Measurements from ENCODE around the gene TOGARAM2. TPM values are rescaled to one million over a fixed set of nuclear protein-coding genes. Genes with fewer than 3 reads are reported as not detected.
"Not testable (repeated sequence)": the region's sequence is repeated elsewhere in the genome, so short reads cannot be mapped to it uniquely, and the experiment has no call there.

Gene TOGARAM2
- polyA plus RNA-seq, 6 donors from 2014 or later = 0.14 TPM; not detected in 5

DNA sequence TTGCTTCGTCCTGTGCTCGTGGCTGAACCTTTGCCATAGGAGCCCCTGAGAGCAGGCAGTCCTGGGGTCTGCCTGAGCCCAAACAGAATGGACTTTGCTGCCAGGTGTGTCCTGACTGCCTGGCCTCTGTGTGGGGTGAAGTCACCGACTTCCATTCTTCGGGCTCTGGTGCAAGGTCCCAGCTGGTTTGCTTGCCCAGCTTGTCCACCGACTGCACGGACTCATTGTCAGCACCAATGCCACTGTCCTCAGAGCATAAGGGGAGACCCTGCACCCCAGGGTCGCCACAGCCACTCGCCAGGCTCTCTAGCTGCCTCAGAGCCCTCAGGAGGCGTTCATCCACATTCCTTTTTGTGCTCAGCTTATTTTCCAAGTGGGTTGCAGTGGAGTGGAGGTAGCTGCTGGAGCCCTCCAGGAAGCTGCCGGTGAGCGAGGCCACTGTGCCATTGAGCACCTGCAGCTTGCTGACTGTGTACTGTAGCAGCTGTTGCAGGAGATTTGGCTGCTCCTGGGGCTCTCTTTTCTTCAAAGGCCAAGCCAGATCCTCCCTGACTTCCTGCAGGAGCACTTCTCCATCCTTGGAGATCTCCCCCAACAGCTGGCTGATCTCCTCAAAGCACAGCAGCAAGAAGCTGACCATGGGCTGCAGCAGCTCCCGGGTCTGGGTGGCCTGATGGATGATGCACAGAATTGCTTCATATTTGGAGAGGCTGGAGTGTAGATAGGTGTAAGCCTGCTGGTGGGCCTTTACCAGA is 92.0 kb downstream of the TOGARAM2 start:
- ATAC-seq (ENCODE audit: low read depth in 2 of 2) = no peak
- Mint-ChIP-seq H3K4me3 (no peak overlapping the region), H3K36me3 (no peaks in the 10 kb centered on the region)

DNA sequence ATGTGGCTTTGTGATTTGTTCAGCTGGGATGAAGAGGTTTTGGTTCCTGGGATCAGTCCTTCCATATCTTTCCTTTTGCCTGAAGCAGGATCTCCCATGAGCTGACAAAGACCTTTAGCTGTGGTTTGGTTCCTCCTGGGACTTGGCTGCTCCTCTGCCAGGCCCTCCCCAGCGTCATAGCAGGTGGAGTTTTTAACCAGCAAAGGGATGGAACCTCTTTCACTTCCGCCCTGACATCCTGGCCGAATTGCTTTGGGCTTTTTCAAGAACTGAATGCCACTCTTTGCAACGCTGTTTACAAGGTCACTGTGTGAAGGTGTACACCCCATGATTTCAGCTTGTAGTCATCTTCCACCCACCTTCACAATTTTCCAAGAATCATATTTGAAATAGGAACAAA is 92.8 kb downstream of the TOGARAM2 start:
- no peak overlapping the region for H3K27ac Mint-ChIP-seq
- no peaks in the 10 kb centered on the region for H3K36me3 Mint-ChIP-seq
- no peak overlapping the region for H3K4me3 Mint-ChIP-seq
- no peaks in the 10 kb centered on the region for H3K27me3 Mint-ChIP-seq
- DNase-seq (no peak), ATAC-seq (ENCODE audit: low read depth in 2 of 2) (no peak)
- no peaks in the 10 kb centered on the region for H3K4me1 Mint-ChIP-seq
- peaks cover 0 to 11% (median 2%) of the 10 kb centered on the region in 7 donors for H3K9me3 Mint-ChIP-seq

More for the DNA sequence above, 92.0 kb downstream of the TOGARAM2 start:
- Mint-ChIP-seq H3K9me3 (peaks cover 0 to 10% (median 2%) of the 10 kb centered on the region in 7 donors), H3K27ac (no peak overlapping the region), H3K27me3 (no peaks in the 10 kb centered on the region), H3K4me1 (no peaks in the 10 kb centered on the region)
- no peak for DNase-seq

DNA sequence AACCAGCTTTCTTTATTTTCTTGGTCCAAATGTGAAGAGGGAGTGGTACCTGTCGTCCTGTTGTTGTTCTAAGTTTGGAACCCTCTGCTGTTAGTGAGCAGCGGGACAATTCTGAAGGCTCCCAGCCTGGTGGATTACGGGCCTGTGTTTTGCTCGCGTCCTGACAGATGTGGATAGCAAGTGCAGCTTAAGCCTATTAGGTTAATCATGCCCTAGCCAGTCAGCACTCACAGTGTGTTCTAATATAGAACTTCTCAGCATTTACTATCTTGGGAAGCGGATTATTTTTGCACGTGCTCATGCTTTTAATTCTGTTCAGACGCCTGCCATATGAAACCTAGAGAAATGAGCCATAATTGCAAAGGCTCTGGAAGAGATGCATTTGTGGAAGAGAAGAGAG is 93.3 kb downstream of the TOGARAM2 start, which contains the start of gene PCARE:
TSS of gene PCARE (minus strand) at position 113 of the 400 bp plus-strand sequence. CDS start 262 bp downstream, outside the sequence.
- H3K27ac Mint-ChIP-seq = peak within 1 kb of the TSS in 1 of 6 donors; percentile 55
- peaks cover 0 to 15% (median 4%) of the 10 kb centered on the region in 7 donors for H3K9me3 Mint-ChIP-seq
- no peak within 1 kb of the TSS for H3K4me3 Mint-ChIP-seq
- H3K4me1 Mint-ChIP-seq = no peaks in the 10 kb centered on the region
- no peaks in the 10 kb centered on the region for H3K27me3 Mint-ChIP-seq
- no peaks in the 10 kb centered on the region for H3K36me3 Mint-ChIP-seq
- ATAC-seq (ENCODE audit: low read depth in 2 of 2) = no peak
- DNase-seq = no peak

DNA sequence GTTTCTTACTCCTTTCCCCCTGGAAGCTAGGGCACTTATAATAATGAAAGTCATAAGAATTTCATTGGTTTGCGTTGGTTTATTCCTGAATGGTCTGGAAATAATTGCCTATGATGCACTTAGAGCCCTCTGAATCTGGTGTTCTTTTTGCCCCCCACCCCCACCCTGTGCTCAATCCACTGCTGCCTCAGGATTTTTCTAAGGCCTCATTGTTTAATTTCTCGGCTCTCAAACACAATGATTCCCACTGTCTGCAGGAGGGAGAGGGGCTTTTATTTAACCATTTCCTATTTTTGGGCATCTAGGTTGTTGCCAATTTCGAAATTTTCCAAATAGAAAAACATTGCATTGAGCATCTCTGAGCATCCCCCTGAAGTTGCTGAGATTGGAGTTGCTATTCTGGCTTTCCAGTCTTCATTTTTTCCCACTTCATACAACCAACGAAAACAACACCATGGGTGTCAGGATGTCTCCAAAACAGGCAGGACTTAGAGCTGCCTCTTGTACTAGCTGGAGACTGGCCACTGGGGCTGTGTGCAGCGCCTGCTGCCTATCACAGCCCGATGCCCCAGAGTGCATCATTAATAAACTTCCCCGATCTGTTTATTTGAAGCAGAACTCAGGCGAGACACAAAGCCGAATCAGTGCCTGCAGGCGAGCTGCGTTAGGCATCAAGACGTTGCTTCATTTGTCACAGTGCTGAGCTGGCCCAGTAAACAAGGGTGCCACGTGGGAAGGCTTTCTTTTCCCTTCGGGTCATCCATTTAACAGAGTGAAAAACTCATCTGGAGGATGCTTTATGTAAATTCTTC is 95.0 kb downstream of the TOGARAM2 start:
- Mint-ChIP-seq H3K4me1 (no peaks in the 10 kb centered on the region), H3K9me3 (peaks cover 2 to 26% (median 7%) of the 10 kb centered on the region in 7 donors), H3K27ac (no peak overlapping the region), H3K4me3 (no peak overlapping the region), H3K36me3 (no peaks in the 10 kb centered on the region), H3K27me3 (no peaks in the 10 kb centered on the region)
- ATAC-seq (ENCODE audit: low read depth in 2 of 2) (no peak), DNase-seq (no peak)

DNA sequence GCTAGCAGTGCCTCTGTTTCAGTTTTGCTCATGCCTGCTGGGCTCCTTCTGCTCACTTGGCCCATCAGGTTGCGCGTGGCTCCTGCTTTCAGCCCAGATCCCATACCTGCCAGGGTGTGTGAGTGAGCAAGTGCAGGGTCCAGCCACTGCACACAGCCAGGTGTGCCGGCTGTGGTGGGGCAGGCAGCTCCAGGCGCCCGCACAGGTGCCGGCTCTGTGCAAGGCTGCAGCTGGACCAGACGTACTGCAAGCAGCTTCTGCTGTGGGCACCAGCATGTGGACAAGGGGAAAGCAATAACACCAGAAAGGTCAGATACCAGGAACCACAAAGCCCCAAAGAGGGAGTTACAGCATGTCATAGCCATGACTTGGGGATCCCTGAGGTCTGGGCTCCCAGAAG is 98.8 kb downstream of the TOGARAM2 start:
- no peak overlapping the region for H3K27ac Mint-ChIP-seq
- peaks cover 2 to 26% (median 8%) of the 10 kb centered on the region in 7 donors for H3K9me3 Mint-ChIP-seq
- ATAC-seq (ENCODE audit: low read depth in 2 of 2) (no peak), DNase-seq (no peak)
- H3K36me3 Mint-ChIP-seq = no peaks in the 10 kb centered on the region
- H3K4me1 Mint-ChIP-seq = no peaks in the 10 kb centered on the region
- H3K27me3 Mint-ChIP-seq = no peaks in the 10 kb centered on the region
- no peak overlapping the region for H3K4me3 Mint-ChIP-seq

DNA sequence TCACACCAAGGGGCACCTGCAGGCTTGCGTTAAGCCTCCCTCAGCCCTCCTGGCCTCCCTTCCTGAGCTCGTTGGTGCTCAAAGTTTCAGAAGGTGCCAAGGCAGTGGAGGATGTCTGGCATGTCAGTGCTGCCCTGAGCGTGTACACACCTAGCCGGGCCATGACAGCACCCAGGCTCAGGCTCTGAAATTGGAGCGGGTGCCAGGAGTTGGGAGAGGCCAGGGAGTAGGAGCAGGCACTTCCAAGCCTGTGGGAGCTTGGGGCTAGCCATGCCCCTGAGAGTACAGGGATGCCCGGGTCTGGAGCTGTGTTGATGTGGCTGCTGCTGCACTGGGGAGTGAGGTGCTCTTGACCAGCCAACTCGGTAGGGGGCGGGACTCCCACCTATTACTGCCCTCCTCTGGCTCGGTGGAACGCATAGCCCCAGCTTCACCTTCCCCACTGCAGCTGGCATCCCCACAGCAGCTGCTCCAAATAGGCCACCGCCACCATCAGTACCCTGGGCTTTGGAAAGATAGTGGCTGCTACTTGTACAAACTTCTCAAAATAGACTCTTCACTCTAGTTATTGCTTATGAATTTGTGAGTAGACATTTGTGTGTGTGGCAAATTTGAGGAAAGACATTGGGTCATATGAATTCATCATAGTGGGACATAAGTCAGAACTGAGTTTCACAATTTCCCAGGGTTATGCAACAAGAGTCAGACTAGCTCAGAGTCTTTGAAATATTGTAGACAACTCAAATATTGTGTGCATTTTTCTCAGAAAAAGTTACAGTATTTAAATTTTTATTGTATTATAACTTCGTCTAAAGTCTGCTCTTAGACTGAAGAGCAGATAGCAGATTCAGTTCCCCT is 100.0 kb downstream of the TOGARAM2 start:
- DNase-seq = no peak
- H3K4me3 Mint-ChIP-seq = no peak overlapping the region
- ATAC-seq (ENCODE audit: low read depth in 2 of 2) = no peak
- peaks cover 2 to 26% (median 8%) of the 10 kb centered on the region in 7 donors for H3K9me3 Mint-ChIP-seq
- no peaks in the 10 kb centered on the region for H3K36me3 Mint-ChIP-seq
- no peaks in the 10 kb centered on the region for H3K4me1 Mint-ChIP-seq
- H3K27ac Mint-ChIP-seq = no peak overlapping the region
- no peaks in the 10 kb centered on the region for H3K27me3 Mint-ChIP-seq

DNA sequence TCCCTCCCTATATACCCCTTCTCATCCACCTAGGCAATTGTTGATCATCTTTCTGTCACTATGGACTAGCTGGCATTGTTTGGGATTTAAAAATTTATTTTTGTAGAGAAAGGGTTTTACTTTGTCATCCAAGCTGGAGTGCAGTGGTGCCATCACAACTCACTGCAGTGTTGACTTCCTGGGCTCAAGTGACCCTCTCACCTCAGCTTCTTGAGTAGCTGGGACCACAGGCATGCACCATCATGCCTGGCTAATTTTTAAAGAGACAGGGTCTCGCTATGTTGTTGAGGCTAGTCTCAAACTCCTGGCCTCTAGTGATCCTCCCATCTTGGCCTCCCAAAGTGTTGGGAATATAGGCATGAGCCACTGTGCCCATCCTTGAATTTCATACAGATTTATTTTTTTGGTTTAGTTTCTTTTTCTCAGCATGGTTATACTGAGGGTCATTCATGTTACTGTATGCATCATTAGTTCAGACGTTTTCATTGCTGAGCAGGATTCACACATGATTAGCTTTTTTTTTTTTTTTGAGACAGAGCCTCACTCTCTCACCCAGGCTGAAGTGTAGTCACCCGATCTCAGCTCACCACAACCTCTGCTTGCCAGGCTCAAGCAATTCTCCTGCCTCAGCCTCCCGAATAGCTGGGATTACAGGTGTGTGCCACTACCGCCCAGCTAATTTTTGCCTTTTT is 101.9 kb downstream of the TOGARAM2 start:
- ATAC-seq (ENCODE audit: low read depth in 2 of 2) (peak in 1 of 2 donors; percentile 32), DNase-seq (no peak)
- Mint-ChIP-seq H3K4me1 (no peaks in the 10 kb centered on the region), H3K9me3 (peaks cover 0 to 19% (median 8%) of the 10 kb centered on the region in 7 donors), H3K27ac (no peak overlapping the region), H3K27me3 (peaks cover 4 to 8% (median 5%) of the 10 kb centered on the region in 3 donors), H3K4me3 (no peak overlapping the region), H3K36me3 (no peaks in the 10 kb centered on the region)

DNA sequence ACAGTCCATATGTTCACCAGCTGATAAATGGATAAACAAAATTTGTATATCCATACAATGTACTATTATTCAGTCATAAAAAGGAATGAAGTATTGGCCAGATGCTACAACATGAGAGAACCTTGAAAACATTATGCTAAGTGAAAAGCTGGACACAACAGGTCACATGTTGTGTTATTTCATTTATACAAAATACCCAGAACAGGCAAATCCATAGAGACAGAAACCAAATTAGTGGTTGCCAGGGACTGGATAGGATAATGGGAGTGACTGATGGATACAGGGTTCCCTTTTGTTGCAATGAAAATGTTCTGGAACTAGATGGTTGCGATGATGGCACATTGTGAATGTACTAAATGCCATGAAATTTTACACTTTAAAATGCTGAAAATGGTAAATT is 103.5 kb downstream of the TOGARAM2 start:
- H3K9me3 Mint-ChIP-seq = peaks cover 0 to 12% (median 6%) of the 10 kb centered on the region in 7 donors
- no peaks in the 10 kb centered on the region for H3K4me1 Mint-ChIP-seq
- H3K4me3 Mint-ChIP-seq = no peak overlapping the region
- no peak for DNase-seq
- no peaks in the 10 kb centered on the region for H3K36me3 Mint-ChIP-seq
- H3K27me3 Mint-ChIP-seq = peaks cover 8 to 17% (median 11%) of the 10 kb centered on the region in 3 donors
- no peak for ATAC-seq (ENCODE audit: low read depth in 2 of 2)
- no peak overlapping the region for H3K27ac Mint-ChIP-seq

DNA sequence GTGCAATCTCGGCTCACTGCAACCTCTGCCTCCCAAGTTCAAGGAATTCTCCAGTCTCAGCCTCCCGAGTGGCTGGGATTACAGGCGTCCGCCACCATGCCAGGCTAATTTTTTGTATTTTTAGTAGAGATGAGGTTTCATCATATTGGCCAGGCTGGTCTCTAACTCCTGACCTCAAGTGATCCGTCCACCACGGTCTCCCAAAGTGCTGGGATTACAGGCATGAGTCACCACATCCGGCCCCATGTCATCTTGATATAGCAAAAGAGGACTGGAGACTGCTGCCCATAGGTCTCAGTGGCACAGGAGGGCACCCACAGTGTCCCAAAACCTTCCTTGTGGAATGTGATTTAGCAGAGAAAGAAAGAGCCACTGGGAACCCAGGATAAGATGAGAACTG is 109.2 kb downstream of the TOGARAM2 start:
- H3K4me3 Mint-ChIP-seq; H3K27ac Mint-ChIP-seq; ATAC-seq (ENCODE audit: low read depth in 2 of 2); H3K36me3 Mint-ChIP-seq; H3K9me3 Mint-ChIP-seq; DNase-seq; H3K4me1 Mint-ChIP-seq: not testable (repeated sequence)
- H3K27me3 Mint-ChIP-seq = peaks cover 15 to 17% (median 17%) of the 10 kb centered on the region in 3 donors

DNA sequence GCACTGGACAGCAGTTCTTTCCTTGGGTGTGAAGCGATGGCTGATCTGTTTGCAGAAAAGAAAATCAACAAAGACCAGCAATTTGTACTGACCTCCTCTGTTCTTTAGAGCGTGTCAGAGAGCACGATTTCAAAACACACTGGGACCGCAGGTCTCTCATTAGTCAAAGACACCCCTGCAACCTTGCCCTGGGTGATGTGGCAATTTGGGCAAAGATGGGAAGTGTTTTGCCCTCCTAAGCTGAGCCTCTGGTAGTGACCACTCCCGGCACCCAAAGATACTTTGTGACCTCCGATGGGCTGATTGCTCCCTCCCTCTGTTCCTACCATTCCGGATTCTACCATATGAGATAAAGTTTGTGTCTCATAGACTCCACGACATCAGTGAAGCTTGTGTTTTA is 115.9 kb downstream of the TOGARAM2 start:
- Mint-ChIP-seq H3K9me3 (peaks cover 0 to 3% (median 0%) of the 10 kb centered on the region in 7 donors), H3K27me3 (peaks cover 4 to 8% (median 6%) of the 10 kb centered on the region in 3 donors), H3K27ac (no peak overlapping the region), H3K4me3 (no peak overlapping the region), H3K4me1 (no peaks in the 10 kb centered on the region), H3K36me3 (no peaks in the 10 kb centered on the region)
- ATAC-seq (ENCODE audit: low read depth in 2 of 2) = no peak
- DNase-seq = no peak

DNA sequence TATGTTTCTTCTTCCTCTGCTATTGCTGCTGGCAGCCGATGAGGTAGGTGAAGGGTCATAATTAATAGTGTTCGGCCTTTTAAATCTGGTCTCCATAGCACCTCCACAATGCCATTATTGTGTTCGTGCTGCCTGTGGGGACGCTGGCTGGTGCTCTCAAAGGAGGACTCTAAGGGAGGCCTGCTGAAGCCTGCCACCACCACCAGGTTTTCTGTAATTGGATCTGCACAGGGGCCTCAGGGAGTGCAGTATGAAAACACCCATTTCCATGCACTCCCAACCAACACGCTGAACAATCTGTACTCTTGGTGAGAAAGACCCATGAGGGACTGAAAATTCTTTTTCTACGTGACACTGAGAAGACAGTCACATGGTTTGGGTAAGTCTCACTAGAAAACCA is 116.5 kb downstream of the TOGARAM2 start:
- ATAC-seq (ENCODE audit: low read depth in 2 of 2) (no peak), DNase-seq (no peak)
- Mint-ChIP-seq H3K36me3 (no peaks in the 10 kb centered on the region), H3K27ac (no peak overlapping the region), H3K27me3 (peaks cover 4 to 8% (median 6%) of the 10 kb centered on the region in 3 donors), H3K4me1 (no peaks in the 10 kb centered on the region), H3K4me3 (no peak overlapping the region), H3K9me3 (peaks cover 0 to 3% (median 0%) of the 10 kb centered on the region in 7 donors)

DNA sequence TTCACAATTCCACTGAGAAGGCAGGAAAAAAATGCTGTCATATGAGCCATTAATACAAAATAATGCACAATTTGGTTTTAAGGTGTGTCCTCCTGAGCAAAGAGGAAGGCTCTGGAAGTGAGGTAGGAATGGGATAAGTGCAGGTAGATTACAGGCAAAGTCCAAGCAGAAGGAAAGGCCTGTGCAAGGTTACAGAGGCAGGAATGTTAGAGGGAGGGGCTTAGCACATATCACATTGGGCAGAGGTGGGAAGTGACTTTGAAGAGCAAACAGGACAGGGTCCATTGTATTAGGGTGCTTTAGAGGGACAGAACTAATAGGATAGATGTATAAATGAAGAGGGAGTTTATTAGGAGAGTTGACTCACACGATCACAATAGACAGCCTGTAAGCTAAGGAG is 119.5 kb downstream of the TOGARAM2 start:
- Mint-ChIP-seq H3K4me3 (no peak overlapping the region), H3K27me3 (peaks cover 4 to 8% (median 6%) of the 10 kb centered on the region in 3 donors), H3K36me3 (no peaks in the 10 kb centered on the region), H3K9me3 (peaks cover 0 to under 1% (median 0%) of the 10 kb centered on the region in 7 donors), H3K4me1 (no peaks in the 10 kb centered on the region), H3K27ac (no peak overlapping the region)
- ATAC-seq (ENCODE audit: low read depth in 2 of 2) (no peak), DNase-seq (no peak)
